Measurements from ENCODE around the gene RBM14. TPM values are rescaled to one million over a fixed set of nuclear protein-coding genes. Genes with fewer than 3 reads are reported as not detected.
"Not testable (repeated sequence)": the region's sequence is repeated elsewhere in the genome, so short reads cannot be mapped to it uniquely, and the experiment has no call there.

RBM14 gene
- total RNA-seq, 1 donor from 2014 or later, result 33.3 TPM

- DNase-seq, result no peak
Measured at GRCh38 chr11:66600219-66600618, 16.2 kb upstream of the RBM14 start.

- DNase-seq, result no peak
Measured at GRCh38 chr11:66600631-66601233, 15.7 kb upstream of the RBM14 start.

GRCh38 chr11:66603072-66603471 lies 13.4 kb upstream of the RBM14 start:
- DNase-seq, result no peak

- no peak for DNase-seq
Measured at GRCh38 chr11:66604155-66604554, 12.3 kb upstream of the RBM14 start.

GRCh38 chr11:66606608-66607007 lies 9.8 kb upstream of the RBM14 start:
- not testable (repeated sequence) for DNase-seq

- no peak for DNase-seq
Measured at GRCh38 chr11:66607126-66607834, 9.2 kb upstream of the RBM14 start.

GRCh38 chr11:66609721-66610617 lies 6.5 kb upstream of the RBM14 start:
- DNase-seq, result no peak

GRCh38 chr11:66612458-66612857 lies 4.0 kb upstream of the RBM14 start:
- no peak for DNase-seq

- no peak for DNase-seq
Measured at GRCh38 chr11:66614073-66614472, 2.4 kb upstream of the RBM14 start.

GRCh38 chr11:66617155-66617834 lies 865 bp downstream of the RBM14 start:
- DNase-seq, result peak; percentile 51

GRCh38 chr11:66619080-66619554 lies 2.7 kb downstream of the RBM14 start:
- DNase-seq, result no peak

- DNase-seq, result no peak
Measured at GRCh38 chr11:66624450-66624849, 8.0 kb downstream of the RBM14 start.

- DNase-seq, result no peak
Measured at GRCh38 chr11:66625041-66625751, 8.8 kb downstream of the RBM14 start.

- no peak for DNase-seq
Measured at GRCh38 chr11:66625752-66626149, 9.3 kb downstream of the RBM14 start.

- no peak for DNase-seq
Measured at GRCh38 chr11:66626382-66626781, 10.0 kb downstream of the RBM14 start.

GRCh38 chr11:66626926-66627325 lies 10.5 kb downstream of the RBM14 start:
- DNase-seq, result no peak

- DNase-seq, result no peak
Measured at GRCh38 chr11:66628061-66628603, 11.7 kb downstream of the RBM14 start.

GRCh38 chr11:66629356-66629755 lies 12.9 kb downstream of the RBM14 start:
- DNase-seq, result no peak

- DNase-seq, result no peak
Measured at GRCh38 chr11:66631883-66632282, 15.5 kb downstream of the RBM14 start.

- no peak for DNase-seq
Measured at GRCh38 chr11:66632952-66633351, 16.5 kb downstream of the RBM14 start.

- DNase-seq, result no peak
Measured at GRCh38 chr11:66636411-66636810, 20.0 kb downstream of the RBM14 start.
